ENCODE data around the gene TNS3. TPM values are rescaled to one million over a fixed set of nuclear protein-coding genes. Genes with fewer than 3 reads are reported as not detected.

The TNS3 gene
- total RNA-seq, 2 donors from 2014 or later = 0.50 TPM; not detected in 1

GRCh38 chr7:47376991-47377616 is 204.8 kb downstream of the TNS3 start:
- no peak for DNase-seq (ENCODE audit: low spot score)
- no peaks in the 10 kb centered on the region for H3K36me3 Mint-ChIP-seq
- no peak overlapping the region for H3K4me3 Mint-ChIP-seq
- no peaks in the 10 kb centered on the region for H3K4me1 Mint-ChIP-seq (ENCODE audit: low read depth in 2 of 2)
- ATAC-seq = no peak
- H3K27me3 Mint-ChIP-seq = peaks cover 6 to 10% of the 10 kb centered on the region in 2 donors
- no peaks in the 10 kb centered on the region for H3K9me3 Mint-ChIP-seq
- no peak overlapping the region for H3K27ac Mint-ChIP-seq

- no peaks in the 10 kb centered on the region for H3K4me1 Mint-ChIP-seq (ENCODE audit: low read depth in 2 of 2)
- no peaks in the 10 kb centered on the region for H3K9me3 Mint-ChIP-seq
- H3K27ac Mint-ChIP-seq = no peak overlapping the region
- H3K36me3 Mint-ChIP-seq = no peaks in the 10 kb centered on the region
- peaks cover 1 to 4% of the 10 kb centered on the region in 2 donors for H3K27me3 Mint-ChIP-seq
- H3K4me3 Mint-ChIP-seq = no peak overlapping the region
- DNase-seq (ENCODE audit: low spot score) (no peak), ATAC-seq (no peak)
These were observed 206.6 kb downstream of the TNS3 start for GRCh38 chr7:47375121-47375938.

DNA sequence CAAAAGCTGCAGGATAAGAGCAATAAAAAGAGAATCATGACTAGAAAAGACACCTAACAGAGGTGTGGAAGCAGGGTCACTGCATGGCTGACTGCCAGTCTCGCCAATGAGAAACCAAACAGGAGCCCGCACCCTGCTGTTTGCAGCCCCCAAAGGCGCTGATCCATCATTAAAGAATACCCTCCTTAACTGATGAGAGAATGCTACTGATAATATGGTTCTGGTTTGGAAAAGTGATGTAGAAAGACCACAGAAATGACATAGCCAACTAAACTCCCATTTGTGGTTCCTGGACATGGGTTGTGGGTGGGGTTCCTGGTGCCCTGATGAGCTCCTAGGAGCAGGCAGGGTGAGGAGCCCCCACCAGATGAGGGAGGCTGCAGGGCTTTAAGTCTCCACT is 207.4 kb downstream of the TNS3 start:
- no peak for DNase-seq (ENCODE audit: low spot score)
- Mint-ChIP-seq H3K9me3 (no peaks in the 10 kb centered on the region), H3K4me1 (ENCODE audit: low read depth in 2 of 2) (no peaks in the 10 kb centered on the region), H3K27ac (no peak overlapping the region), H3K27me3 (peaks cover 0 to 4% of the 10 kb centered on the region in 2 donors), H3K4me3 (no peak overlapping the region), H3K36me3 (no peaks in the 10 kb centered on the region)
- ATAC-seq = no peak

DNA sequence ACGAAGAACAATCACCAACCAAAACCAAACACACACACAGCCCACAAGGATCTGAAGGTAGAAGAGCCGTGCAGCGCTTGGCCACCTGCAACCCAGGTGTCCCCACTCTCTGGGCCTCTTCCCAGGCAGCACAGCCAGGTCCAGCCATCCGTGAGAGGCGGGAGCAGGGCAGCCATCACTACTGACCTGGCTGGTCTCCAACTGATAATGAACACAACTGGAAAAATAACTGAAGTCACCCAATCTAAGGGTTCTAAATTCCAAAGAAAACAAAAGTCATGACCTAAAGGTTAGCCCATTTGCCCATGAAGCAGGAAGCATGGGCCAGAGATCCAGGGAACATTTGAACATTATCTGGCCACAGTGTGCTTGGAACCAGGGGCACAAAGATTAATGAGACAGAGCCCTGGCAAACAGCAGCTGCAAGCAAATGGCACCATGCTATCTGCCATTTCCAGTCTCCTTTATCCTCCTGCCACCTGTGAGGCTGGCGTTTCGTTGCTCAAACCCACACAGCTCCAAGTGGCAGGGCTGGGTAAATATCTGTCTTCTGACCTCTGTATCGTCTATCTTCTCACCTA is 207.9 kb downstream of the TNS3 start:
- DNase-seq (ENCODE audit: low spot score) (no peak), ATAC-seq (no peak)
- Mint-ChIP-seq H3K27me3 (peaks cover 0 to 4% of the 10 kb centered on the region in 2 donors), H3K36me3 (no peaks in the 10 kb centered on the region), H3K4me3 (no peak overlapping the region), H3K27ac (no peak overlapping the region), H3K9me3 (no peaks in the 10 kb centered on the region), H3K4me1 (ENCODE audit: low read depth in 2 of 2) (no peaks in the 10 kb centered on the region)

GRCh38 chr7:47371733-47372368 is 210.1 kb downstream of the TNS3 start:
- no peaks in the 10 kb centered on the region for H3K4me1 Mint-ChIP-seq (ENCODE audit: low read depth in 2 of 2)
- H3K27ac Mint-ChIP-seq = no peak overlapping the region
- ATAC-seq (no peak), DNase-seq (ENCODE audit: low spot score) (no peak)
- peaks cover 0 to 2% of the 10 kb centered on the region in 2 donors for H3K27me3 Mint-ChIP-seq
- no peak overlapping the region for H3K4me3 Mint-ChIP-seq
- no peaks in the 10 kb centered on the region for H3K9me3 Mint-ChIP-seq
- no peaks in the 10 kb centered on the region for H3K36me3 Mint-ChIP-seq

DNA sequence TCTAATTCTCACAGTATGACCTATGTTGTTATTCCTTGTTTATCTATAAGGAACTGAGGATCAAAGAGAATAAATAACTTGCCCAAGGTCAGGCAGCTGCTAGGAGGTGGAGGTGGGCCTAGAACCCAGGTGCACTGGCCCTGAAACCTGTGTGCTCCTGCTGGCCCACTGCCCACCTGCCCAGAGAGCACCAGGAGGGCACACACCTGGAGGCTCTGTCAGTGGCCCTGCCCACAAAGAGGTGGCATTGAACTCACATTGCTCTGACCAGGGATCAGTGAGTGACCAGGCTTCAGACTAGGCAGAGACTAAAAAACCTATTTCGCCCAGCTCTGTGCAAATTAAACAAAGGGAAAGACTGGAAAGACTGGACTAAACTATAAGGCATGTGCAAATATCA is 210.6 kb downstream of the TNS3 start:
- H3K36me3 Mint-ChIP-seq = no peaks in the 10 kb centered on the region

DNA sequence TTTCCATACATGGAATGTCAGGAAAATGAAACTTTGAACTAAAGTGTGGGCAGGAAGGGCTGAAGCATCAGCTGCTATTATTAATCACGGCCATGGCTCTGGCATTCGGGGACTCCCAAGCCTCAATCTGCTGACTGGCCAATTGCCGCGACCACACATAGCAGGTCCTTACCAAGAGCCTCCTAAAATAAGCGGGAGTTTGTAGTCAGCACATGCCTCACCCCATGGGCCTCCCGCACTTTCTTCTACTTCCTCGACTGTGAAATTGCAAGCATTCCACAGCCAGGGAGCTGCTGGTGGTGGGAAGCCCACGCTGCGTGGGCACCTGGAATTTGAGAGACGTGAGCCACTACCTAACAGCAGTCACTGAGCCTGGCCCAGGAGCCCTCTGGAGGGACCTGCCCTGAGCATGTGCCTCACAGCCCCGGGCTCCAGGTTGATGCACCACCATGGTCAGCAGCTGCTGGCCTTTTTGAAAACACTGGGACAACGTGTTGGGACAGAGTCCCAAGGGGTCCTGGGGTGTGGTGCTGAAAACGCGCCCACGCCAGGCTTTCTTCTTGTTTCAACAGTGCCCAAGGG is 211.4 kb downstream of the TNS3 start:
- Mint-ChIP-seq H3K4me3 (no peak overlapping the region), H3K4me1 (ENCODE audit: low read depth in 2 of 2) (no peaks in the 10 kb centered on the region), H3K9me3 (no peaks in the 10 kb centered on the region), H3K36me3 (no peaks in the 10 kb centered on the region), H3K27ac (no peak overlapping the region), H3K27me3 (no peaks in the 10 kb centered on the region)
- DNase-seq (ENCODE audit: low spot score) (no peak), ATAC-seq (no peak)

More for the DNA sequence above, 210.6 kb downstream of the TNS3 start:
- no peaks in the 10 kb centered on the region for H3K9me3 Mint-ChIP-seq
- H3K4me3 Mint-ChIP-seq = no peak overlapping the region
- H3K4me1 Mint-ChIP-seq (ENCODE audit: low read depth in 2 of 2) = no peaks in the 10 kb centered on the region
- H3K27me3 Mint-ChIP-seq = peaks cover 0 to 2% of the 10 kb centered on the region in 2 donors
- no peak overlapping the region for H3K27ac Mint-ChIP-seq
- DNase-seq (ENCODE audit: low spot score) (no peak), ATAC-seq (no peak)

- Mint-ChIP-seq H3K4me3 (no peak overlapping the region), H3K27ac (no peak overlapping the region), H3K27me3 (no peaks in the 10 kb centered on the region), H3K9me3 (no peaks in the 10 kb centered on the region), H3K4me1 (ENCODE audit: low read depth in 2 of 2) (no peaks in the 10 kb centered on the region), H3K36me3 (no peaks in the 10 kb centered on the region)
- ATAC-seq = no peak
- DNase-seq (ENCODE audit: low spot score) = no peak
These were observed 212.2 kb downstream of the TNS3 start for GRCh38 chr7:47369736-47370135.

DNA sequence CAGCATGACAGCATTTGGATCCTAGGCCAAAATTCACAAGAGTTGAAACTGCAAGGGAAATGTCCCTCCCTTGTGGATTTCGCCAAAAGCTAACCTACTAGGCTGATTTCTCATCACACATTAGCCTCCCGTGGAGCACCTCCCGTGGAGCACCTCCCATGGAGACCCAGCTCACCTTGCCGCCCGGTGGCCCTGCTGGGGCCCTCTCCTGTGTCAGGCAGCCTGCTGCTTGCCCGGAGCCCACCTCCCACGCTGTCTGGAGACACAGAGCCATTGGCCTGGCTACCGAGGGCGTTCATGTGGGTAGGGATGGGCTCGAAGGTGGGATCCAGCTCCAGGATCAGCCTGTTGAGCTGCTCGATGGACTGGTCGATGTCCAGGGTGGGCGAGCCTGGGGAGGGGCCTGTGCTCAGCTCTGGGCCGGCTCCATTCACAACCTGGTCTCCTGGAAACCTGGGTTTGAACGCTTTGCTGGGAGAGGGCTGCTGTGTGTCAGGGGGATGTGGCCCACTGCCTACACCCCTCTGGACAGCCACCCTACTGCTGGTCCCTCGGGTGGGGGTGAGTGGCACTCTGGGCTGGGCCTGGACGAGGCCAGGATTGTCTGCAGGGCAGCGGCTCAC is 213.6 kb downstream of the TNS3 start:
- Mint-ChIP-seq H3K27ac (no peak overlapping the region), H3K36me3 (no peaks in the 10 kb centered on the region), H3K27me3 (no peaks in the 10 kb centered on the region), H3K4me1 (ENCODE audit: low read depth in 2 of 2) (no peaks in the 10 kb centered on the region), H3K4me3 (no peak overlapping the region), H3K9me3 (no peaks in the 10 kb centered on the region)
- DNase-seq (ENCODE audit: low spot score) (no peak), ATAC-seq (no peak)

DNA sequence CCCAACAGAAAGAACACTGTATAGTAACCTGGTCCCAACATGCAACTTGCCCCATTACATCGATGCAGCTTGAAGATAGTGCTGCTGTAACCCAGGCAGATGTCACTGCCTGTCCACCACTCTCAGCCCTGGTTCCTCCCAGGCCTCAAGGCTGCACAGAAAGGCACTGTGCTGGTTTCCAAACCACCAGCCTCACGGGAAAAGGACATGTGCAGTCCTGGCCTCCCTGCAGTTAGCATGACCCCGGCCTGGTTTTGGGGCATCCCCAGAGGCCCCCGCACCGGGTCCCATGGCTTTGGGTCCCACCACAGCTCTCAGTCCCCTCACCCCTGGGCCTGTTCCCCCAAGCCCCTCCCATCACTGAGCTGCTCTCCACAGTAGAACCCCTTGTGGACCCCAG is 214.5 kb downstream of the TNS3 start:
- H3K27me3 Mint-ChIP-seq = no peaks in the 10 kb centered on the region
- no peak for ATAC-seq
- H3K4me3 Mint-ChIP-seq = no peak overlapping the region
- no peak for DNase-seq (ENCODE audit: low spot score)
- H3K27ac Mint-ChIP-seq = no peak overlapping the region
- no peaks in the 10 kb centered on the region for H3K4me1 Mint-ChIP-seq (ENCODE audit: low read depth in 2 of 2)
- H3K9me3 Mint-ChIP-seq = no peaks in the 10 kb centered on the region
- H3K36me3 Mint-ChIP-seq = no peaks in the 10 kb centered on the region

GRCh38 chr7:47366960-47367359 is 215.0 kb downstream of the TNS3 start:
- Mint-ChIP-seq H3K27ac (no peak overlapping the region), H3K9me3 (no peaks in the 10 kb centered on the region), H3K4me1 (ENCODE audit: low read depth in 2 of 2) (no peaks in the 10 kb centered on the region), H3K4me3 (no peak overlapping the region), H3K27me3 (no peaks in the 10 kb centered on the region), H3K36me3 (no peaks in the 10 kb centered on the region)
- peak in 1 of 2 donors; percentile 15 for ATAC-seq
- no peak for DNase-seq (ENCODE audit: low spot score)

DNA sequence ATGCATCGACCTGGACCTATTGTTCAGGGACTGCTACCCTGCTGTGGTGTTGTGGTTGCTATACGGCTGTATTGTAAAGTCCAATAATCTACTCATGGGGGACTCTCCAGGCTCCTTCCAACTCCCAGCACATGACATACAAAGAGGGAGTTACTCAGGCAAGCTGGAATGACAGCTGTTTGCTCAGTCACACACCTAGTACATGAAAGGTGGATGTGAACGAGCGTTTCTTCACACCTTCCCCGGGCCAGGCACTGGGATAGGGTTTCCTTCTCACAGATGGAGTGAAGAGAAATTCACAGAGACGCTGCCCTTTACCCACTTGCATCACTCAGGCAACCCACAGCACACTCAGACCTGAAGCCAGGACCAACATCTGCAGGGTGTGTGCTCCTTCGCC is 215.7 kb downstream of the TNS3 start:
- Mint-ChIP-seq H3K4me3 (no peak overlapping the region), H3K9me3 (no peaks in the 10 kb centered on the region), H3K27me3 (no peaks in the 10 kb centered on the region), H3K36me3 (no peaks in the 10 kb centered on the region), H3K4me1 (ENCODE audit: low read depth in 2 of 2) (no peaks in the 10 kb centered on the region), H3K27ac (no peak overlapping the region)
- no peak for ATAC-seq
- no peak for DNase-seq (ENCODE audit: low spot score)

DNA sequence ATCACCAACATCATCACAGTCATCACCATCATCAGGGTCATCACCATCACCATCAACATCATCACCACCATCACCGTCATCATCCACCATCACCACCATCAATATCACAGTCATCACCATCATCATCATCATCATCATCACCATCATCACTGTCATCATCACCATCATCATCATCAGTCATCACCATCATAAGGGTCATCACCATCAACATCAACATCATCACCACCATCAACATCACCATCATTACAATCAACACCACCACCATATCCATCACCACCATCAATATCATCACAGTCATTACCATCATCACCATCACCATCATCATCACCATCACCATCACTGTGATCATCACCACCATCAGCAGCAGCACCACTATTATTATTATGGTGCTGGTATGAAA is 218.9 kb downstream of the TNS3 start:
- Mint-ChIP-seq H3K9me3 (no peaks in the 10 kb centered on the region), H3K27me3 (no peaks in the 10 kb centered on the region), H3K36me3 (no peaks in the 10 kb centered on the region), H3K4me1 (ENCODE audit: low read depth in 2 of 2) (no peaks in the 10 kb centered on the region), H3K27ac (no peak overlapping the region), H3K4me3 (no peak overlapping the region)
- ATAC-seq = no peak
- DNase-seq (ENCODE audit: low spot score) = no peak

Measured in natural killer cell treated with Interleukin-12 subunit alpha and Interleukin-12 subunit beta and Interleukin-15 and Interleukin-18, amount 100 ng/mL, for 72 hours (primary cell).